NCI-H2227 treated with DMSO at 0.1 percent for 48 hours (cell line): ENCODE results near the gene ZNF563.

Experiments
- DNase-seq: peaks from one replicate; lab custom pipeline; 2025; lab: John Stamatoyannopoulos, UW

Gene ZNF563

DNA sequence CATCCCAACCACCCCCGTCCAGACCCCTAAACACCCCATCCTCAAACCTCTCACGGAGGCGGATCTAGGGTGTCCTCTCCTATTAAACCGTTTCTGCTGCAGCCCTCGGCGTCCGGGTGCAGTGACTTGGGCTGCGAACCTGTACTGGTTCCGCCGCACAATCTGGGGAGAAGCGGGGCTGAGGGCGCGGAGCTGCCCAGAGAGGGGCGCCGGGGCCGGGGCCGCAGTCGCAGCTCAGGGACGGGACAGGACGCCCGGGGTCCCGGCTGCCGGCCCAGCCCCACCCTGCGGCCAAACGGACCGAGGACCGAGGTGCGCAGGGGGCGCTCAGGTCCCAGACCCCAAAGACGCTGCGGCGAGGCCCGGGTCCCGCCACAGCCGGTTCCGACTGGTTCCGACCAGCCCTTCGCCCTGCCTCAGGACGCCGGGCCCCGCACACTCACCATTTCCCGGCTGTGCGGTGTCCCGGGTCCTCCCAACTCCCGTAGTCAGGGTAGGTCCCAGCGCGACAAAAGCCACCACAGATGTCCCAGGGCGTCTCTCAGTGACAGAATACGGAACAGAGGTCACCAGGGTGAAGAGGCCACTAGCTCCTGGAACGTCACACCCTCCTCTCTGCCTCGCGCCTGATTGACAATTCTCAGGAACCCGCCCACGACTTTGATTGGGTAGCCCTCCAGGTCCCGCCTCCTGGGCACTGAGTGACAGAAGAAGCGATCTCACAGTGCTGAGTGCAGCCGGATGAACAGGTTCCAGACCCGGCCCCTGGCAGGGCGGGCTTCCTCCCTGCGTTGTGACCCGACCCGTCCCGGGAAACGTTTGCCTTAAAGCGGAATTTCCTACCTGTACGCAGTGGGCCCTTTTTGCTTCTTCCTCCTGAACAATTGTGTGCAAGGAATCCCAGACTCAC is 38.9 kb downstream of the ZNF563 start, which contains the start of gene ZNF44:
Gene ZNF44 (minus strand): TSS at position 635 of the 910 bp plus-strand sequence. CDS start 189 bp downstream, at position 446.
- DNase-seq: peak; percentile 82

DNA sequence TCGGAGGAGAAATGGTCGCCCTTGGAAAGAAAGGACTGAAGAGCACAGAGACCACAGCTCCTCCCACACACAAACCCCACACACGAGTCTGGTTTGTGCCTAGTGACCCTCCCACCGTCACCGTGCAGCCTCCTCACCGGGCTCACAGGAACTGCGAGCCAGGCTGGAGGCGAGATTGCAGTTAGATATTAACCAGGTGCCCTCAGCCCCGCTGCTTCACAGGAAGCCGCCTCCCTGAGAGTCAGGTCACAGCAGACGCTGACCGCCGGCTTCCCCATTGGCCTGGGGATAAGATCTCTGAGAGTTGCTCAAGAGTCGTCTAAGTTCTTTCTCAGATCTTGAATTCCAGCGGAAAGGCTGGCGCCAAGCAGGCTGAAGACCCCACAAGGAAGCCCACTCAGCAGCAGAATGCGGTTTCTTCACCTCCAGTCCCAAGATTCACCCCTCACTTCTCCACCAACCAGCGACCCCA is 39.6 kb downstream of the ZNF563 start:
- peak; percentile 8 for DNase-seq

GRCh38 chr19:12289790-12290065 is 43.7 kb downstream of the ZNF563 start:
- DNase-seq: no peak

DNA sequence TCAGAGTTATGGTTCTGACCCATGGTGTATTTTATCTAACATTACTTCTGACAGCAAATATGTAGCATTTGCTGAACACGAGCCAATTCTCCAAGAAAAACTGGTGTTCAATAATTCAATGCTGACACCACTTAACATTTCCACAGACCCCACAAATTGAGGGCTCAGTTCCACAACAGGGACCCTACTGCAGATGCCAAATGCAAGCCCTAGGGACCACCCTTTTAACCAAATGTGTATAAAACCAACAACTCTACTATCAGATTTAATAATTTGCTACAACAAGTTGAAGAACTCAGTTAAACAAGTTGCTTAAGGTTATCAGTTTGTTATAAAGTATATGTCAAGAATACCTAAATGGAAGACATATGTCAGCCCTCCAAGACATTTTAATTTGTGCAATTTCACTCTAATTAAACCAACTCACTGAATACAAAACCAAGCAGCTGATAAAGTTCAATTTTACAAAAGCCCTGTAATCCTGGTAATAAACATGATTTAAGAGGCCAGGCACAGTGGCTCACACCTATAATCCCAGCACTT is 45.4 kb downstream of the ZNF563 start:
- no peak for DNase-seq

- DNase-seq: no peak
Observed at GRCh38 chr19:12284631-12285030, 48.8 kb downstream of the ZNF563 start.

GRCh38 chr19:12284226-12284625 is 49.2 kb downstream of the ZNF563 start:
- DNase-seq: no peak

DNA sequence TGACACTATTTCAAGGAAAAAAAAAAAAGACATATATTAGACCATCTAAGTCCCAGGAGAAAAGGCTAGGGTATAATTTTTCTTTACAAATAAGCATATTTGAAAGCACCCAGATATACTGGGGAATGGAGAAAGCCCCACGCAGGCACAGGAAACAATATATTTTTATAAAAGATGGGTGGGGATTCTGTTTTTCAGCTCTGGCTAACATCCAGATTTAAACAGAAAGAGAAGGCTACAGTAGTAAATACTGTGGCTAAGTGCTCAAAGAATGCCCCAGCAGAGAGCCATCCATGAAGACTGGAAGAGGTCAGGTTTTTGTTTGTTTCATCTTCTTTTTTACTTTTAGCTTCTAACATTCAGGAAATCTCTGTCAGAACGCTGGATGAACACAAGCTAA is 54.7 kb downstream of the ZNF563 start:
- DNase-seq: no peak

GRCh38 chr19:12272980-12273901 is 60.2 kb downstream of the ZNF563 start:
- DNase-seq: no peak

- no peak for DNase-seq
Observed at GRCh38 chr19:12272386-12272785, 61.0 kb downstream of the ZNF563 start.

- DNase-seq: no peak
Observed at GRCh38 chr19:12270854-12271253, 62.6 kb downstream of the ZNF563 start.
